PC-3 (cell line): ENCODE measurements around the gene RNH1.

ENCODE experiments used
- CTCF ChIP-seq: fragments of 300-600 bp; sonication (generic); conservative IDR thresholded peaks from 2 replicates; pipeline ENCODE4 v1.5.1; 2017; ENCODE audit warnings: antibody characterized with exemption, low read depth, mild to moderate bottlenecking, low read length
- EZH2 ChIP-seq: fragments of 300-600 bp; sonication (generic); IDR thresholded peaks from one replicate; pipeline ENCODE4 v1.6.1; 2017; ENCODE audit warnings: antibody characterized with exemption, mild to moderate bottlenecking, low read length; ENCODE audit not compliant: unreplicated experiment
- EZH2phosphoT487 ChIP-seq: fragments of 300-600 bp; sonication (generic); IDR thresholded peaks from 2 replicates; pipeline ENCODE4 v1.6.1; 2018; ENCODE audit warnings: mild to moderate bottlenecking, antibody characterized with exemption, low read length, borderline replicate concordance

DNA sequence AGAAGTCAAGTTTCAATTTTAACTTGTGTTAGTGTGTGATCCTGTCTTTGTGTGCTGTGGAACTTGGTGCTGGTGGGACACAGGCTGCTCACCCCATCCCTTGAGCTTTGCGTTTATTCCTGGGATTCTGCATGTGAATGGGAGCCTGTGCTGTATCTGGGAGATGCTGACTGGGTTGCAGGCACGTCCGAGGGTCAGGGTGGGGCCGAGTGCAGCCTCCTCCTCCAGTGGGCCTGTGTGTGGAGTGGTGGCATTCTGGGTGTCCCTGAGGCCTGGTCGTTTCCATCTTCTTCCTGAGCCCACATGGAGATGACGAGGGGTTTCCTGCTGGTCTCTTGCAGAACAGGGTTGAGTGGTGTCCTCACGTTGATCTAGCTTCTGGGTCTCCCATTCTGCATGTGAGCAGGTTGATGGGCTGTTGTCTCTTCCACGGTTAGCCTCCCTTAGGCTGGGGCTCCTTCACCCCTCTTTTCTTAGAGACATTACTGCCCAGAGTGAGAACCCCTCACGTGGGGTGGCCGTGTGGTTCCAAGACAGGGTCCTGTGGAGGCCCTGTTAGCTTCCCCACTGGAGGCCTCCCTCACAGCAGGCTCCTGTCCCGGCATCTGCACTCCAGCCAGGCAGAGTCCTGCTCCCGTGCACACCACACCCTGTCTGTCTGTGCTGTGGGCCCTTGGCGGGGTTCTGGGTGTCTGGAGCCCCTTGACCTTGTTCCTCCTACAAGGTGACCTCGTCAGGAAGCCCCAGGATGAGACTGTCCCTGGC is 52.1 kb downstream of the RNH1 start:
- TF ChIP-seq EZH2phosphoT487 = no peak
- no peak for TF ChIP-seq CTCF
- TF ChIP-seq EZH2 = no peak
